WERI-Rb-1 (cell line): ENCODE measurements around the gene DSG3.
"Not testable (repeated sequence)": the region's sequence is repeated elsewhere in the genome, so short reads cannot be mapped to it uniquely, and the experiment has no call there.

Source experiments
- DNase-seq: peaks from one replicate; pipeline ENCODE4 v3.0.0-alpha.2; 2020
- H3K27ac ChIP-seq: fragments of 250-450 bp; sonication (Bioruptor Pico); 2 replicates; pipeline ENCODE4 v1.5.1; 2020; ENCODE audit warnings: mild to moderate bottlenecking, moderate library complexity
- H3K27me3 ChIP-seq: fragments of 250-450 bp; sonication (Bioruptor Pico); 2 replicates; pipeline ENCODE4 v1.5.1; 2021; ENCODE audit warnings: mild to moderate bottlenecking, low read depth, moderate library complexity; ENCODE audit not compliant: insufficient read depth, severe bottlenecking
- H3K36me3 ChIP-seq: fragments of 250-450 bp; sonication (Bioruptor Pico); 2 replicates; pipeline ENCODE4 v1.5.1; 2020; ENCODE audit warnings: mild to moderate bottlenecking, moderate library complexity
- H3K4me3 ChIP-seq: 2 replicates; pipeline ENCODE4 v1.5.1; 2011; ENCODE audit warnings: low read depth, mild to moderate bottlenecking, control low read depth, low read length
- H3K9me3 ChIP-seq: fragments of 250-450 bp; sonication (Bioruptor Pico); 2 replicates; pipeline ENCODE4 v1.5.1; 2021; ENCODE audit warnings: mild to moderate bottlenecking, moderate library complexity; ENCODE audit not compliant: severe bottlenecking
- CTCF ChIP-seq: IDR thresholded peaks from 2 replicates; pipeline ENCODE4 v1.5.1; 2011; ENCODE audit warnings: low read depth, mild to moderate bottlenecking, control low read depth, inconsistent platforms, low read length

DSG3 gene

DNA sequence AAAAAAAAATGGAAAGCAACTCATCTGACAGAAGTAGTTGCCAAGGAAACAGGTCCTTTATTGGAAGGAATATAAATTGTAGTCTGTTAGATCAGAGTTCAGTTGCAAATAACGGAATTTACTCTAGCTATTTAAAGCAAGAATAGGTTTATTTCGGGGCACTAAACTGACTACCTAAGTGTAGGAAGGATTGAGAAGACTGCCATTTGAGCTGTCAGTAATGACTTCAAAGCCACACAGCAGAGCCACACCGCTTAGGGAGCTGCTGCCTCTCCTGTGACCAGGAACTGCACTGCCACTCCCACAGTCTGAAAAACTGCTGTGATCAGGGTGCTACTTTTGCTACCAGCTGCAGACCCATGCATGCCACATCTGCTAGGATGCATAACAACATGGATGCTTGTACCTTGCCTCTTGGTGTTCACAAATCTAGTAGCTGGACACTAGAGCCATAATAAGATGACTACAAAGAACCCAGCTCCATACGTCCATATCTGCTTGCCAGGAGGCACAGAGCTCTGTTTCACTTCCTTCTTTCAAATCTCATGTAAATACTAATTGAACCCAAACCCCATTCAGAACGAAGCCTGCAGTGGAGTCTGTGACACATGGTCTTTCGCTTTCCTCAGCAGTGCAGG is 52.6 kb downstream of the DSG3 start:
- no peak for DNase-seq
- no peak overlapping the region for H3K4me3 ChIP-seq

DNA sequence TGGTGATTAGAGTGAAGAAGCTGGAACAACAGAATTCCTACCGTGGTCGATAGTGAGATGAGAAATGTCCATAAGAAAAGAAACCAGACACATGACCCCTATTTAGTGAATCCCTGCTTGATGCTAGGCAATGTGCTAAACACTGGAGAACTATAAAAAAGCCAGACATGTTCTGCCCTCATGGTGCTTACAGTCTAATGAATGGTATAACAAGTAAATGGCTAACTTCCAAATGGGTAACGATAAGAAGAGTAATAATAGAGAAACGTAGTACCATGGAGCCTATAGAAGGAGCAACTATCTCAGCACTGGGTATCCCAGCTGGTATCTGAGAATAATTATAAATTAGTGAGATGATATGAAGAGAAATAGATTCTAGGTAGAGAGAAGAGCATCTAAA is 55.5 kb downstream of the DSG3 start:
- H3K9me3 ChIP-seq, result no peaks in the 10 kb centered on the region
- no peak overlapping the region for H3K4me3 ChIP-seq
- TF ChIP-seq CTCF, result no peak
- H3K27ac ChIP-seq, result no peak overlapping the region
- H3K27me3 ChIP-seq, result no peaks in the 10 kb centered on the region
- DNase-seq, result no peak
- H3K36me3 ChIP-seq, result no peaks in the 10 kb centered on the region

More for the DNA sequence above, 52.6 kb downstream of the DSG3 start:
- Histone ChIP-seq H3K36me3 (no peaks in the 10 kb centered on the region), H3K9me3 (no peaks in the 10 kb centered on the region), H3K27ac (no peak overlapping the region), H3K27me3 (no peaks in the 10 kb centered on the region)
- TF ChIP-seq CTCF, result no peak

DNA sequence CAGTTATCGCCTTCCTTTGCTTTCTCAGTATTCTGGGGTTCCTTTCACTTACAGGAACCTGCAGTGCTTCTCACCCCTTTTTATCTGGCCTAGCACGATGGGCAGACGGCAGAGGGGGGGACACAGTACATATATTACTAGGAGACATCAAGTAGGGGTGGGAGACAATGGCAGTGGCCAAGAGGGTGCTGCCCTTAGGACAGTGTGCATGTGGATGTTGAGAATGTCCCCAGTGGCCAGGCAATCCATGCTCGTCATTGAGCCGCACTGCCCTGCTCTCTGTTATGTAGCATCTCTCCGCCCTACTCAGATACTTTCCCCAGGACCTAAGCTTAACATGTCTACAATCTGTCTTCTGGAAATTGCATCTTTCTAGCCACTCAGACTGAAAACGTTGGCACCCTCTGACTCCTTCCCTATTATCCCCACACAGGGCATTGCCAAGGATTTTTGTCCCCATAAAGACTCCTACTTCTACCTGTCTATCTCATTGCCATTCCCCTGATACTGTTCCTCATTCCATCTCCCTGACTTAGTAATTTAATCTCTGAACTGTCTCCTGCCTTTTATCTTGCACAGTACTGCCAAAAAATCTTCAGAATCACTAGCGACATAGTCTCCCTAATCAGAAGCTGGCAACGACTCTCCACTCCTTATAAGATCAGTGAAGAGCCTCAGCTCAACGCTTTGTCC is 57.1 kb downstream of the DSG3 start:
- no peak overlapping the region for H3K27ac ChIP-seq
- DNase-seq, result no peak
- H3K27me3 ChIP-seq, result no peaks in the 10 kb centered on the region
- no peaks in the 10 kb centered on the region for H3K9me3 ChIP-seq
- no peak for TF ChIP-seq CTCF
- H3K4me3 ChIP-seq, result no peak overlapping the region
- H3K36me3 ChIP-seq, result no peaks in the 10 kb centered on the region

DNA sequence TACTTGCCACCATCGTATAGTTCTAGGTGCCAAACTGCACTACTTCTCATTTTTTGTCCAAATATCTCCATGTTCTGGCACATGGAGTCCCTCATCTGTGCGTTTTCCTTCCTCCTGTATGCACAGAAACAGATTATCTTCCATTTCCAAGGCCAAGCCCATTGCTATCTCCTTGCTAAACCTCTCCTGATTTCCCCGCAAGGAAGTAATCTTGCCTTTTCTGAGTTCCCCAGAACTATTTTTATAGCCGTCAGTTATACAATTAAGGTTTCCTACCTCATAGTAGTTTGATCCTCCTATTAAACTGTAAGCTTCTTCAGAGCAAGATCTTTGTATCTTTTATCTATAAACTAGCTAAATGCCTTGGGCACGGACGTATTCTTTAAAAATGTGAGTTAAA is 57.6 kb downstream of the DSG3 start:
- DNase-seq, result no peak
- no peak overlapping the region for H3K4me3 ChIP-seq
- no peaks in the 10 kb centered on the region for H3K27me3 ChIP-seq
- H3K9me3 ChIP-seq, result no peaks in the 10 kb centered on the region
- no peaks in the 10 kb centered on the region for H3K36me3 ChIP-seq
- H3K27ac ChIP-seq, result no peak overlapping the region
- no peak for TF ChIP-seq CTCF

GRCh38 chr18:31506024-31506742 is 58.6 kb downstream of the DSG3 start:
- Histone ChIP-seq H3K9me3 (no peaks in the 10 kb centered on the region), H3K36me3 (no peaks in the 10 kb centered on the region), H3K27me3 (no peaks in the 10 kb centered on the region), H3K4me3 (no peak overlapping the region), H3K27ac (no peak overlapping the region)
- no peak for DNase-seq
- TF ChIP-seq CTCF, result no peak

GRCh38 chr18:31507124-31507523 is 59.6 kb downstream of the DSG3 start:
- not testable (repeated sequence) for H3K27me3 ChIP-seq, H3K9me3 ChIP-seq, H3K36me3 ChIP-seq, H3K27ac ChIP-seq, DNase-seq, H3K4me3 ChIP-seq
